HUES48 (cell line): ENCODE results near the gene CDCA3.

Experiments used
- H3K27ac ChIP-seq: one replicate; pipeline ENCODE4 v1.7.0; 2013; ENCODE audit warnings: low read depth, low read length, inconsistent platforms
- H3K27me3 ChIP-seq: 2 replicates; pipeline ENCODE4 v1.6.1; 2013; ENCODE audit warnings: mild to moderate bottlenecking, low read length; ENCODE audit not compliant: control insufficient read depth, insufficient read depth
- H3K36me3 ChIP-seq: 2 replicates; pipeline ENCODE4 v1.6.1; 2013; ENCODE audit warnings: low read length; ENCODE audit not compliant: control insufficient read depth, insufficient read depth
- H3K4me1 ChIP-seq: 2 replicates; pipeline ENCODE4 v1.6.1; 2013; ENCODE audit warnings: mild to moderate bottlenecking, low read length; ENCODE audit not compliant: control insufficient read depth, insufficient read depth
- H3K4me3 ChIP-seq: 2 replicates; pipeline ENCODE4 v1.5.1; 2013; ENCODE audit warnings: mild to moderate bottlenecking, low read depth, low read length
- H3K9ac ChIP-seq: 2 replicates; pipeline ENCODE4 v1.6.1; 2013; ENCODE audit warnings: mild to moderate bottlenecking, low read depth, low read length, moderate library complexity
- H3K9me3 ChIP-seq: 2 replicates; pipeline ENCODE4 v1.6.1; 2013; ENCODE audit warnings: low read length; ENCODE audit not compliant: control insufficient read depth, insufficient read depth

Gene CDCA3

GRCh38 chr12:6863586-6864321 lies 12.7 kb upstream of the CDCA3 start:
- peaks cover 14% of the 10 kb centered on the region for H3K4me1 ChIP-seq
- no peaks in the 10 kb centered on the region for H3K27me3 ChIP-seq
- H3K9me3 ChIP-seq, result no peaks in the 10 kb centered on the region
- H3K27ac ChIP-seq, result no peak overlapping the region
- H3K9ac ChIP-seq, result no peak overlapping the region
- H3K36me3 ChIP-seq, result peaks cover 72% of the 10 kb centered on the region
- H3K4me3 ChIP-seq, result no peak overlapping the region

DNA sequence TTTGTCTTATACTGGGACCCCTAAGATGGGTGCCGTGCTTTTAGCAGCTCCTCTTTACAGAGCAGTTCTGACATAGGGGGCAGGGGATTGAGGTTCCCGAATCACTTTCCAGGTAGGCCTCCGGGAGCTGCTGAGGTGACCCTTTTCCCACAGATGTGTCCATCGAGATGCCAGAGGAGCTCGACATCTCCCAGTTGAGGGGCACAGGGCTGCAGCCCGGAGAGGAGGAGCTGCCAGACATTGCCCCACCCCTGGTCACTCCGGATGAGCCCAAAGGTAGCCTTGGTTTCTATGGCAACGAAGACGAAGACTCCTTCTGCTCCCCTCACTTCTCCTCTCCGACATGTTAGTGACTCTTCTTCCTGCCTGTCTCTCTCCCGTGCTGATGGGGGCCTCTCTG lies 11.9 kb upstream of the CDCA3 start:
- peaks cover 78% of the 10 kb centered on the region for H3K36me3 ChIP-seq
- no peak overlapping the region for H3K9ac ChIP-seq
- no peak overlapping the region for H3K27ac ChIP-seq
- no peaks in the 10 kb centered on the region for H3K27me3 ChIP-seq
- no peak overlapping the region for H3K4me3 ChIP-seq
- no peaks in the 10 kb centered on the region for H3K9me3 ChIP-seq
- H3K4me1 ChIP-seq, result peaks cover 13% of the 10 kb centered on the region

- Histone ChIP-seq H3K9me3 (no peaks in the 10 kb centered on the region), H3K9ac (no peak overlapping the region), H3K27me3 (no peaks in the 10 kb centered on the region), H3K4me3 (no peak overlapping the region), H3K36me3 (peaks cover 94% of the 10 kb centered on the region), H3K4me1 (peaks cover 7% of the 10 kb centered on the region), H3K27ac (no peak overlapping the region)
These were observed 10.3 kb upstream of the CDCA3 start for GRCh38 chr12:6861391-6861790.

DNA sequence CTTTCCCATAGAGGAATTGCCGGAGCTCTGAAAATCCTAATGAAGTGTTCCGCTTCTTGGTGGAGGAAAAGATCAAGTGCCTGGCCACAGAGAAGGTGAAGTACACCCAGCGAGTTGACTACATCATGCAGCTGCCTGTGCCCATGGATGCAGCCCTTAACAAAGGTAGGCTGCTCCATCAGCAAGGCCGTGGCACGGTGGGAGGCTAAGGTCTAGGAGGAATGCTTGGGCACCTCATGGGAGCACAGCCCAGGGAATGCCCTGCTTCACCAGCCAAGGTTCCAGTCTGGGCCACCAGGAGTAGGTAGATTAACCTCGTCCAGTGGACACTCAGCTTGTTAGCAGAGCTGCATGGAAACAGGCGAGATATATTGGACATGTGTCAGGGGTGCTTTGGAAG lies 9.9 kb upstream of the CDCA3 start:
- H3K4me1 ChIP-seq, result peaks cover 4% of the 10 kb centered on the region
- no peaks in the 10 kb centered on the region for H3K9me3 ChIP-seq
- H3K27me3 ChIP-seq, result no peaks in the 10 kb centered on the region
- H3K36me3 ChIP-seq, result peaks cover 97% of the 10 kb centered on the region
- H3K9ac ChIP-seq, result no peak overlapping the region
- H3K4me3 ChIP-seq, result no peak overlapping the region
- H3K27ac ChIP-seq, result no peak overlapping the region

DNA sequence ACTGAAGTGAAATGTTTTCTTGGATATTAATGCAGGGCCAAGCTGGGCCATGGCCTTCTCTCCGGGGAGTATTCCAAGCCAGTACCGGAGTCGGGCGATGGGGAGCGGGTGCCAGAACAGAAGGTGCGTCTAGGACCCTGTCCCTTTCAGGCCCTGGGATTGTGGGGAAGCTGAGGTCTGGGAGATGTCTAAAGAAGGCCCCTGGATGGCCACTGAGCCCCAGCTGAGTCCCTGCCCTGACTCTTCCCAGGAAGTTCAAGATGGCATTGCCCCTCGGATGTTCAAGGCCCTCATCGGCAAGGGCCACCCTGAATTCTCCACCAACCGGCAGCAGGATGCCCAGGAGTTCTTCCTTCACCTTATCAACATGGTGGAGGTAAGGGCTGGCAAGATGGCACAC lies 9.0 kb upstream of the CDCA3 start:
- H3K27me3 ChIP-seq, result no peaks in the 10 kb centered on the region

DNA sequence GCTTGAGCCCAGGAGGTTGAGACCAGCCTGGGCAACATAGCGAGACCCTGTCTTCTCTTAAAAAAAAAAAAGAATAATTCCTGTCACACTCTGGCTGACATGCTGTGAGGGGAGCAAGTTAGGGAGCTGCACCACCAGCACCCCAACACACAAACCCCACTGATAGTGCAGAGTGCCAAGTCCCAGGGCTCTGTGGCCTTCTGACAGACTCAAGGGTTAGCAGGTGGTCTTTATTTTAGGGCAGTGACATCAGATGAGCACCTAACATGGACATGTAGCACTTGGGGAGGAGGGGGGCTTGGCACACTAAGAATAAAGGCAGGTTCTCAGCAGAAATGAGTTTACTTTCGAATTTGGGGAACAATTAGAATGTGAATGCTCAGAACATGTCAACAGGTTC lies 7.7 kb upstream of the CDCA3 start:
- 0 out of 2 replicates have a peak, but pooled peaks cover under 1% of the 10 kb centered on the region for H3K4me1 ChIP-seq
- H3K4me3 ChIP-seq, result no peak overlapping the region
- H3K27ac ChIP-seq, result no peak overlapping the region
- peaks cover 86% of the 10 kb centered on the region for H3K36me3 ChIP-seq
- no peaks in the 10 kb centered on the region for H3K27me3 ChIP-seq
- no peak overlapping the region for H3K9ac ChIP-seq
- H3K9me3 ChIP-seq, result no peaks in the 10 kb centered on the region

More for the DNA sequence above, 9.0 kb upstream of the CDCA3 start:
- H3K9me3 ChIP-seq, result no peaks in the 10 kb centered on the region
- peaks cover 97% of the 10 kb centered on the region for H3K36me3 ChIP-seq
- H3K9ac ChIP-seq, result no peak overlapping the region
- no peak overlapping the region for H3K27ac ChIP-seq
- H3K4me3 ChIP-seq, result no peak overlapping the region
- H3K4me1 ChIP-seq, result no peaks in the 10 kb centered on the region

GRCh38 chr12:6855322-6855721 lies 4.2 kb upstream of the CDCA3 start:
- H3K4me1 ChIP-seq, result peaks cover 10% of the 10 kb centered on the region
- H3K9ac ChIP-seq, result no peak overlapping the region
- H3K27ac ChIP-seq, result no peak overlapping the region
- H3K27me3 ChIP-seq, result no peaks in the 10 kb centered on the region
- H3K4me3 ChIP-seq, result no peak overlapping the region
- H3K9me3 ChIP-seq, result no peaks in the 10 kb centered on the region
- peaks cover 52% of the 10 kb centered on the region for H3K36me3 ChIP-seq

GRCh38 chr12:6854036-6854435 lies 3.0 kb upstream of the CDCA3 start:
- no peaks in the 10 kb centered on the region for H3K27me3 ChIP-seq
- H3K4me1 ChIP-seq, result peaks cover 10% of the 10 kb centered on the region
- H3K4me3 ChIP-seq, result no peak overlapping the region
- H3K36me3 ChIP-seq, result peaks cover 49% of the 10 kb centered on the region
- no peak overlapping the region for H3K9ac ChIP-seq
- no peak overlapping the region for H3K27ac ChIP-seq
- no peaks in the 10 kb centered on the region for H3K9me3 ChIP-seq

DNA sequence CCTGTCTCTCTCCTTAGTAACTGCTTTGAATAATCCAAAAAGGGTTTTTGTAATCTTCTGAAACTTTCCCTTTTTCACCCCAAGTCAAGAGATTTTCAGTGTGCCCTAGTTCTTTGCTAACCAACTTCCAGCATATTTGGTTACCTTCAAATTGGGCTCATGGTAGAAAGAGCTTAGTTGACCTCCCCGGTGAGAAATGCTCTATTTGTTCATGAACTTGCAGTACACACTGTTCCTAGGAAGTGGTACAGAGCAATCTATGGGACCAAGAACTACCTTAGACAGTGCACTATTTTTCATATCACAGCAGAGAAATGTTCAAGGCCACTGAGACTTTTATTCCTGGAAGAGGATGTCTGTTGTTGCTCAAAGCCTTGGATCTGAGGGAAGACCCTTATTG lies 2.5 kb upstream of the CDCA3 start:
- Histone ChIP-seq H3K9ac (no peak overlapping the region), H3K36me3 (peaks cover 49% of the 10 kb centered on the region), H3K27me3 (no peaks in the 10 kb centered on the region), H3K4me1 (peaks cover 10% of the 10 kb centered on the region), H3K27ac (peak overlapping the region; percentile 77), H3K4me3 (no peak overlapping the region; the same call in 1 of the 2 replicates), H3K9me3 (no peaks in the 10 kb centered on the region)

DNA sequence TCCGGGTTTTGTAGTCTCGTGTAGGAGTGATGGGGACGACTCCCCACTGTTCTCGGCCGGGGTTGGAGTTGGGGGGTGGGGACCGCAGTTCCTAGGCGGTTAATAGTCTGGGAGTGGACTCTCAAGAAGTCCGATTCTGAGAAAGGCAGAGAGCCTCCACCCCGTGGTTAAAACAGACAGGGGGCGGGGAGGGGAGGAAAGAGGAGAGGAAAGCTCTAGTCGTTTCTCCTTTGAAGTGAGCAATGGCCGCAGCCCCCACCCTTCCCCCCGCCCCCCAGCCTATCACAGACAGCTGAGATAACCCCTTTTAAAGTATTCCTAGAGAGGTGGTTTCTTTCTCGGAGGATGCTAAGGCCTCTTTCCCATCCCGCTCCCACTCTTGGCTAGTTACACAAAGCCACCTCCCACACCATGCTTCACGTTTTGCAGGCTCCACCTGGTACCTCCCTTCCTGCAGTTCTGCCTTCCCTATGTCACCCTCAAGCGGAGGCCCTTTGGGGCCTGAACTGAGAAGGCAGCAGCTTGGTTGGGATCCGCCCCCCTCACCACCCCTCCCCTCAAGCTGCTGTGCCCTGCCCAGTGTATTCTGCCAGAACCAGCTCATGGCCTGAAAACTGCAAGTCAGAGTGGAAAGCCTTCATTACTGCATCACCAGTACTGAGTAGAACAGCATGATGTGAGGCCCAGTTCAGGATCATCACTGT lies 1.7 kb upstream of the CDCA3 start:
- Histone ChIP-seq H3K4me3 (peak overlapping the region; percentile 88), H3K27ac (peak overlapping the region; percentile 77)

GRCh38 chr12:6851921-6852650 lies 1.0 kb upstream of the CDCA3 start, which contains the start of gene USP5:
USP5 (plus strand) TSS chr12:6852150; CDS start chr12:6852180, 30 bp downstream.
- H3K36me3 ChIP-seq, result peaks cover 47% of the 10 kb centered on the region
- H3K4me3 ChIP-seq, result peak within 1 kb of the TSS; percentile 88
- H3K9ac ChIP-seq, result peak within 1 kb of the TSS; percentile 62
- H3K27ac ChIP-seq, result peak within 1 kb of the TSS; percentile 85
- peaks cover 10% of the 10 kb centered on the region for H3K4me1 ChIP-seq
- H3K9me3 ChIP-seq, result no peaks in the 10 kb centered on the region
- no peaks in the 10 kb centered on the region for H3K27me3 ChIP-seq

More for the DNA sequence above, 1.7 kb upstream of the CDCA3 start:
- no peaks in the 10 kb centered on the region for H3K27me3 ChIP-seq
- H3K36me3 ChIP-seq, result peaks cover 47% of the 10 kb centered on the region
- no peaks in the 10 kb centered on the region for H3K9me3 ChIP-seq
- peaks cover 10% of the 10 kb centered on the region for H3K4me1 ChIP-seq
- no peak overlapping the region for H3K9ac ChIP-seq
